Ovary (tissue), 3 donors: Measurements from ENCODE around the gene PDZRN3.

Experiments
- CTCF ChIP-seq, 3 donors: fragments of 450-650 bp in 2 of 3; fragments of 200-600 bp in 1 of 3; IDR thresholded peaks; one replicate each; pipeline versions ENCODE4 v1.5.1 to v1.8.0; 2016 to 2022; ENCODE audit warnings: antibody characterized with exemption in 3 of 3, mild to moderate bottlenecking in 1 of 3
- EP300 ChIP-seq: sonication (generic); formaldehyde crosslinking; IDR thresholded peaks from one replicate; pipeline ENCODE4 v1.6.1; 2017; ENCODE audit warnings: antibody characterized with exemption
- POLR2A ChIP-seq: fragments of 450-650 bp; IDR thresholded peaks from one replicate; pipeline ENCODE4 v1.6.1; 2017; ENCODE audit warnings: antibody characterized with exemption, mild to moderate bottlenecking, moderate library complexity
- donor health status: DM: no; HTN: no; CAD: no.

- TF ChIP-seq CTCF (IDR thresholded peaks at IDR 0.05) (no peak), POLR2A (no peak), EP300 (no peak)
These were observed 213.2 kb downstream of the PDZRN3 start for GRCh38 chr3:73411545-73411944.
